Measurements from ENCODE around the gene ZBTB5.
"Not testable (repeated sequence)": the region's sequence is repeated elsewhere in the genome, so short reads cannot be mapped to it uniquely, and the experiment has no call there.

ZBTB5 gene

GRCh38 chr9:37468620-37469019 is 3.4 kb upstream of the ZBTB5 start:
- no peak overlapping the region for H3K4me3 ChIP-seq (ENCODE audit: low read depth, low read length)
- peaks cover 9% of the 10 kb centered on the region for H3K79me2 ChIP-seq (ENCODE audit: control insufficient read depth, insufficient read depth, low read length, unreplicated experiment)
- no peak overlapping the region for H2AFZ ChIP-seq (ENCODE audit: low read length, unreplicated experiment)
- H3K27me3 ChIP-seq (ENCODE audit: insufficient read depth, low read length), result no peaks in the 10 kb centered on the region
- peaks cover 11% of the 10 kb centered on the region for H3K4me1 ChIP-seq (ENCODE audit: control insufficient read depth, insufficient read depth, low read length, unreplicated experiment)
- H3K36me3 ChIP-seq (ENCODE audit: insufficient read depth, low read length), result no peaks in the 10 kb centered on the region
- H3K27ac ChIP-seq (ENCODE audit: low read depth, low read length), result no peak overlapping the region

- peaks cover 20% of the 10 kb centered on the region for H3K79me2 ChIP-seq (ENCODE audit: control insufficient read depth, insufficient read depth, low read length, unreplicated experiment)
- H3K4me1 ChIP-seq (ENCODE audit: control insufficient read depth, insufficient read depth, low read length, unreplicated experiment), result peaks cover 22% of the 10 kb centered on the region
- not testable (repeated sequence) for H2AFZ ChIP-seq (ENCODE audit: low read length, unreplicated experiment); H3K27me3 ChIP-seq (ENCODE audit: insufficient read depth, low read length); H3K27ac ChIP-seq (ENCODE audit: low read depth, low read length); H3K36me3 ChIP-seq (ENCODE audit: insufficient read depth, low read length); H3K4me3 ChIP-seq (ENCODE audit: low read depth, low read length)
Measured at GRCh38 chr9:37467530-37467929, 2.3 kb upstream of the ZBTB5 start.

GRCh38 chr9:37466037-37466709 is 923 bp upstream of the ZBTB5 start:
- H3K79me2 ChIP-seq (ENCODE audit: control insufficient read depth, insufficient read depth, low read length, unreplicated experiment), result peaks cover 33% of the 10 kb centered on the region
- H3K4me1 ChIP-seq (ENCODE audit: control insufficient read depth, insufficient read depth, low read length, unreplicated experiment), result peaks cover 18% of the 10 kb centered on the region
- H3K27me3 ChIP-seq (ENCODE audit: insufficient read depth, low read length), result no peaks in the 10 kb centered on the region
- no peaks in the 10 kb centered on the region for H3K36me3 ChIP-seq (ENCODE audit: insufficient read depth, low read length)
- peak overlapping the region; percentile 91 for H3K4me3 ChIP-seq (ENCODE audit: low read depth, low read length)
- H3K27ac ChIP-seq (ENCODE audit: low read depth, low read length), result peak overlapping the region; percentile 95
- H2AFZ ChIP-seq (ENCODE audit: low read length, unreplicated experiment), result peak overlapping the region; percentile 98

GRCh38 chr9:37464426-37465248 is 613 bp downstream of the ZBTB5 start:
- peaks cover 18% of the 10 kb centered on the region for H3K4me1 ChIP-seq (ENCODE audit: control insufficient read depth, insufficient read depth, low read length, unreplicated experiment)
- H3K4me3 ChIP-seq (ENCODE audit: low read depth, low read length), result peak overlapping the region; percentile 91
- H3K36me3 ChIP-seq (ENCODE audit: insufficient read depth, low read length), result no peaks in the 10 kb centered on the region
- H3K79me2 ChIP-seq (ENCODE audit: control insufficient read depth, insufficient read depth, low read length, unreplicated experiment), result peaks cover 47% of the 10 kb centered on the region
- no peaks in the 10 kb centered on the region for H3K27me3 ChIP-seq (ENCODE audit: insufficient read depth, low read length)
- H3K27ac ChIP-seq (ENCODE audit: low read depth, low read length), result peak overlapping the region; percentile 95
- H2AFZ ChIP-seq (ENCODE audit: low read length, unreplicated experiment), result peak overlapping the region; percentile 76

- peak overlapping the region; percentile 95 for H3K27ac ChIP-seq (ENCODE audit: low read depth, low read length)
Measured at GRCh38 chr9:37464006-37464405, 1.2 kb downstream of the ZBTB5 start.

GRCh38 chr9:37456817-37457216 is 8.4 kb downstream of the ZBTB5 start:
- H3K36me3 ChIP-seq (ENCODE audit: insufficient read depth, low read length), result 0 out of 2 replicates have a peak, but pooled peaks cover 5% of the 10 kb centered on the region
- H2AFZ ChIP-seq (ENCODE audit: low read length, unreplicated experiment), result no peak overlapping the region
- no peak overlapping the region for H3K4me3 ChIP-seq (ENCODE audit: low read depth, low read length)
- H3K79me2 ChIP-seq (ENCODE audit: control insufficient read depth, insufficient read depth, low read length, unreplicated experiment), result peaks cover 73% of the 10 kb centered on the region
- H3K27me3 ChIP-seq (ENCODE audit: insufficient read depth, low read length), result no peaks in the 10 kb centered on the region
- H3K27ac ChIP-seq (ENCODE audit: low read depth, low read length), result no peak overlapping the region
- H3K4me1 ChIP-seq (ENCODE audit: control insufficient read depth, insufficient read depth, low read length, unreplicated experiment), result no peaks in the 10 kb centered on the region

More at GRCh38 chr9:37464006-37464405, 1.2 kb downstream of the ZBTB5 start:
- H3K36me3 ChIP-seq (ENCODE audit: insufficient read depth, low read length), result no peaks in the 10 kb centered on the region
- no peaks in the 10 kb centered on the region for H3K27me3 ChIP-seq (ENCODE audit: insufficient read depth, low read length)
- H3K79me2 ChIP-seq (ENCODE audit: control insufficient read depth, insufficient read depth, low read length, unreplicated experiment), result peaks cover 49% of the 10 kb centered on the region
- no peak overlapping the region for H2AFZ ChIP-seq (ENCODE audit: low read length, unreplicated experiment)
- peaks cover 18% of the 10 kb centered on the region for H3K4me1 ChIP-seq (ENCODE audit: control insufficient read depth, insufficient read depth, low read length, unreplicated experiment)
- H3K4me3 ChIP-seq (ENCODE audit: low read depth, low read length), result peak overlapping the region; percentile 91

- no peaks in the 10 kb centered on the region for H3K27me3 ChIP-seq (ENCODE audit: insufficient read depth, low read length)
- H3K4me3 ChIP-seq (ENCODE audit: low read depth, low read length), result no peak overlapping the region
- peaks cover 66% of the 10 kb centered on the region for H3K79me2 ChIP-seq (ENCODE audit: control insufficient read depth, insufficient read depth, low read length, unreplicated experiment)
- no peaks in the 10 kb centered on the region for H3K4me1 ChIP-seq (ENCODE audit: control insufficient read depth, insufficient read depth, low read length, unreplicated experiment)
- no peak overlapping the region for H3K27ac ChIP-seq (ENCODE audit: low read depth, low read length)
- 0 out of 2 replicates have a peak, but pooled peaks cover 5% of the 10 kb centered on the region for H3K36me3 ChIP-seq (ENCODE audit: insufficient read depth, low read length)
- H2AFZ ChIP-seq (ENCODE audit: low read length, unreplicated experiment), result no peak overlapping the region
Measured at GRCh38 chr9:37455884-37456647, 9.2 kb downstream of the ZBTB5 start.

GRCh38 chr9:37454238-37454637 is 11.0 kb downstream of the ZBTB5 start:
- H3K4me3 ChIP-seq (ENCODE audit: low read depth, low read length), result no peak overlapping the region
- H3K27ac ChIP-seq (ENCODE audit: low read depth, low read length), result no peak overlapping the region
- H3K36me3 ChIP-seq (ENCODE audit: insufficient read depth, low read length), result 0 out of 2 replicates have a peak, but pooled peaks cover 5% of the 10 kb centered on the region
- no peak overlapping the region for H2AFZ ChIP-seq (ENCODE audit: low read length, unreplicated experiment)
- H3K4me1 ChIP-seq (ENCODE audit: control insufficient read depth, insufficient read depth, low read length, unreplicated experiment), result no peaks in the 10 kb centered on the region
- no peaks in the 10 kb centered on the region for H3K27me3 ChIP-seq (ENCODE audit: insufficient read depth, low read length)
- peaks cover 62% of the 10 kb centered on the region for H3K79me2 ChIP-seq (ENCODE audit: control insufficient read depth, insufficient read depth, low read length, unreplicated experiment)

- Histone ChIP-seq H3K27ac (ENCODE audit: low read depth, low read length) (no peak overlapping the region), H2AFZ (ENCODE audit: low read length, unreplicated experiment) (no peak overlapping the region), H3K79me2 (ENCODE audit: control insufficient read depth, insufficient read depth, low read length, unreplicated experiment) (peaks cover 59% of the 10 kb centered on the region), H3K27me3 (ENCODE audit: insufficient read depth, low read length) (no peaks in the 10 kb centered on the region), H3K4me1 (ENCODE audit: control insufficient read depth, insufficient read depth, low read length, unreplicated experiment) (no peaks in the 10 kb centered on the region), H3K36me3 (ENCODE audit: insufficient read depth, low read length) (0 out of 2 replicates have a peak, but pooled peaks cover 5% of the 10 kb centered on the region), H3K4me3 (ENCODE audit: low read depth, low read length) (no peak overlapping the region)
Measured at GRCh38 chr9:37453827-37454226, 11.4 kb downstream of the ZBTB5 start.

GRCh38 chr9:37452611-37453010 is 12.6 kb downstream of the ZBTB5 start:
- peaks cover 57% of the 10 kb centered on the region for H3K79me2 ChIP-seq (ENCODE audit: control insufficient read depth, insufficient read depth, low read length, unreplicated experiment)

More at GRCh38 chr9:37452611-37453010, 12.6 kb downstream of the ZBTB5 start:
- Histone ChIP-seq H3K36me3 (ENCODE audit: insufficient read depth, low read length) (0 out of 2 replicates have a peak, but pooled peaks cover 5% of the 10 kb centered on the region), H3K27me3 (ENCODE audit: insufficient read depth, low read length) (no peaks in the 10 kb centered on the region), H3K4me3 (ENCODE audit: low read depth, low read length) (no peak overlapping the region), H2AFZ (ENCODE audit: low read length, unreplicated experiment) (no peak overlapping the region), H3K4me1 (ENCODE audit: control insufficient read depth, insufficient read depth, low read length, unreplicated experiment) (no peaks in the 10 kb centered on the region), H3K27ac (ENCODE audit: low read depth, low read length) (no peak overlapping the region)

Measured in ACC112 (cell line).